Keratinocyte (primary cell): Measurements from ENCODE around the gene CSH1. TPM values are rescaled to one million over a fixed set of nuclear protein-coding genes. Genes with fewer than 3 reads are reported as not detected.

Experiments used
- DNase-seq: peaks from one replicate; pipeline ENCODE4 v3.0.0-alpha.2; 2011; ENCODE audit warnings: low read depth, missing footprints, low spot score
- FAIRE-seq: peaks from 2 replicates; lab custom pipeline; 2011; peaks lifted over from hg19 to GRCh38; lab: Jason Lieb, UNC
- H2AFZ ChIP-seq: 2 replicates; pipeline ENCODE4 v1.6.0; 2012; ENCODE audit warnings: low read length, control low read depth, inconsistent platforms; ENCODE audit not compliant: control insufficient read depth
- H3K27ac ChIP-seq: 2 replicates; pipeline ENCODE4 v1.5.1; 2011; ENCODE audit warnings: low read length; ENCODE audit not compliant: control insufficient read depth, insufficient read depth
- H3K27me3 ChIP-seq: 3 replicates; pipeline ENCODE4 v1.6.0; 2011; ENCODE audit warnings: low read length; ENCODE audit not compliant: control insufficient read depth, insufficient read depth; ENCODE audit errors: extremely low read depth
- H3K36me3 ChIP-seq, 2 experiments: 2 replicates in 1 of 2; 3 replicates in 1 of 2; pipeline ENCODE4 v1.5.1; 2011; ENCODE audit warnings: low read length in 2 of 2, mild to moderate bottlenecking in 1 of 2; ENCODE audit not compliant: control insufficient read depth in 2 of 2, insufficient read depth in 2 of 2; ENCODE audit errors: extremely low read depth in 1 of 2
- H3K4me1 ChIP-seq: 3 replicates; pipeline ENCODE4 v1.5.1; 2011; ENCODE audit warnings: low read length; ENCODE audit not compliant: control insufficient read depth, insufficient read depth; ENCODE audit errors: extremely low read depth
- H3K4me2 ChIP-seq: 3 replicates; pipeline ENCODE4 v1.6.0; 2011; ENCODE audit warnings: low read depth, low read length; ENCODE audit not compliant: control insufficient read depth, insufficient read depth; ENCODE audit errors: extremely low read depth
- H3K4me3 ChIP-seq, 3 experiments: fragments of 200-600 bp in 1 of 3; sonication (generic) in 1 of 3; 2 replicates in 2 of 3; 3 replicates in 1 of 3; pipeline ENCODE4 v1.5.1; 2011 to 2016; ENCODE audit warnings: low read length in 3 of 3, mild to moderate bottlenecking in 3 of 3, control low read depth in 2 of 3, inconsistent platforms in 1 of 3, low read depth in 1 of 3, mixed read lengths in 1 of 3, mixed run types in 1 of 3, moderate library complexity in 1 of 3; ENCODE audit not compliant: control insufficient read depth in 2 of 3, insufficient read depth in 2 of 3; ENCODE audit errors: extremely low read depth in 1 of 3
- H3K79me2 ChIP-seq: 2 replicates; pipeline ENCODE4 v1.6.0; 2012; ENCODE audit warnings: low read length; ENCODE audit not compliant: control insufficient read depth, insufficient read depth
- H3K9ac ChIP-seq: 3 replicates; pipeline ENCODE4 v1.6.0; 2011; ENCODE audit warnings: low read length; ENCODE audit not compliant: control insufficient read depth, insufficient read depth; ENCODE audit errors: extremely low read depth
- H3K9me1 ChIP-seq: 3 replicates; pipeline ENCODE4 v1.6.0; 2011; ENCODE audit warnings: low read length; ENCODE audit not compliant: control insufficient read depth, insufficient read depth; ENCODE audit errors: extremely low read depth
- H3K9me3 ChIP-seq: 2 replicates; pipeline ENCODE4 v1.5.1; 2012; ENCODE audit warnings: low read depth, low read length; ENCODE audit not compliant: control insufficient read depth
- H4K20me1 ChIP-seq: 3 replicates; pipeline ENCODE4 v1.6.0; 2011; ENCODE audit warnings: low read length; ENCODE audit not compliant: control insufficient read depth, insufficient read depth; ENCODE audit errors: extremely low read depth
- CTCF ChIP-seq, 3 experiments: IDR thresholded peaks in 1 of 3; conservative IDR thresholded peaks in 1 of 3; optimal IDR thresholded peaks in 1 of 3; 2 replicates in 2 of 3; 3 replicates in 1 of 3; pipeline versions ENCODE3 to v1.5.1; 2011; ENCODE audit warnings: low read length in 3 of 3, mild to moderate bottlenecking in 3 of 3, moderate library complexity in 2 of 3, control low read depth in 1 of 3, inconsistent platforms in 1 of 3; ENCODE audit not compliant: insufficient read depth in 2 of 3; ENCODE audit errors: extremely low read depth in 1 of 3
- EZH2 ChIP-seq: IDR thresholded peaks from one replicate; pipeline ENCODE4 v1.6.1; 2012; ENCODE audit warnings: inconsistent platforms, mild to moderate bottlenecking, low read length, moderate library complexity
- dilution Hi-C: fragments of 300-500 bp; cut with MboI; formaldehyde crosslinking; loops from one replicate; pipeline ENCODE4 v1.7.0; 2020; ENCODE audit warnings: low sequenced_read_pairs; ENCODE audit not compliant: extremely low pct_ligation_motif_present
- polyA plus RNA-seq, 5 experiments: library from polyadenylated mRNA; depleted of rRNA in 3 of 5; stranded (reverse) in 3 of 5; stranded (forward) in 1 of 5; unstranded in 1 of 5; fragments of >200 nt; gene quantifications; 1 replicate in 1 of 5; 2 replicates in 3 of 5; 3 replicates in 1 of 5; pipeline versions ENCODE4 v1.2.1 to v1.2.3, GENCODE V29; 2011 to 2012; ENCODE audit warnings: missing spikeins in 2 of 5, low read depth in 1 of 5, low replicate concordance in 1 of 5

Gene CSH1
- polyA plus RNA-seq, 1 donor (not counting 4 experiments of a cell fraction or from before 2014, with no cell fraction given) = not detected

- dilution Hi-C loops = no loop called here
- Histone ChIP-seq H3K27ac (no peak overlapping the region), H3K9me1 (no peaks in the 10 kb centered on the region), H2AFZ (no peak overlapping the region), H3K4me1 (no peaks in the 10 kb centered on the region), H3K79me2 (no peaks in the 10 kb centered on the region), H4K20me1 (no peaks in the 10 kb centered on the region), H3K27me3 (peaks cover 4% of the 10 kb centered on the region), H3K4me2 (no peak overlapping the region), H3K36me3 (no peaks in the 10 kb centered on the region), H3K9ac (no peak overlapping the region), H3K9me3 (no peaks in the 10 kb centered on the region), H3K4me3 (no peak overlapping the region)
- DNase-seq (no peak), FAIRE-seq (no peak)
- no peak for TF ChIP-seq CTCF (optimal IDR thresholded peaks at IDR 0.05 in 1 of 3, IDR thresholded peaks at IDR 0.05 in 1 of 3, conservative IDR thresholded peaks at IDR 0.05 in 1 of 3; ENCODE audit: extremely low read depth in 1 of 3, insufficient read depth in 2 of 3, low read length in 3 of 3)
- no peak for TF ChIP-seq EZH2
Observed at GRCh38 chr17:63941162-63941561, 44.8 kb upstream of the CSH1 start.

- Histone ChIP-seq H3K79me2 (no peaks in the 10 kb centered on the region), H3K9ac (no peak overlapping the region), H3K27me3 (peaks cover 4% of the 10 kb centered on the region), H3K4me2 (no peak overlapping the region), H3K4me3 (no peak overlapping the region), H3K9me1 (no peaks in the 10 kb centered on the region), H3K9me3 (no peaks in the 10 kb centered on the region), H2AFZ (no peak overlapping the region), H3K36me3 (no peaks in the 10 kb centered on the region), H3K4me1 (no peaks in the 10 kb centered on the region), H4K20me1 (no peaks in the 10 kb centered on the region), H3K27ac (no peak overlapping the region)
- TF ChIP-seq EZH2 = no peak
- TF ChIP-seq CTCF (optimal IDR thresholded peaks at IDR 0.05 in 1 of 3, IDR thresholded peaks at IDR 0.05 in 1 of 3, conservative IDR thresholded peaks at IDR 0.05 in 1 of 3; ENCODE audit: extremely low read depth in 1 of 3, insufficient read depth in 2 of 3, low read length in 3 of 3) = no peak
- dilution Hi-C loops = no loop called here
- FAIRE-seq = no peak
- no peak for DNase-seq
Observed at GRCh38 chr17:63940584-63940983, 44.2 kb upstream of the CSH1 start.
